Ovary (tissue), 3 donors: ENCODE data around the gene CCBE1.

Experiments used
- POLR2A ChIP-seq: fragments of 450-650 bp; IDR thresholded peaks from one replicate; pipeline ENCODE4 v1.6.1; 2017; ENCODE audit warnings: antibody characterized with exemption, mild to moderate bottlenecking, moderate library complexity
- TF ChIP-seq, protein P1 (sequence below), 3 donors: fragments of 450-650 bp in 2 of 3; fragments of 200-600 bp in 1 of 3; IDR thresholded peaks; one replicate each; pipeline versions ENCODE4 v1.5.1 to v1.8.0; 2016 to 2022; ENCODE audit warnings: antibody characterized with exemption in 3 of 3, mild to moderate bottlenecking in 1 of 3
- donor health status: DM: no; HTN: no; CAD: no.

DNA sequence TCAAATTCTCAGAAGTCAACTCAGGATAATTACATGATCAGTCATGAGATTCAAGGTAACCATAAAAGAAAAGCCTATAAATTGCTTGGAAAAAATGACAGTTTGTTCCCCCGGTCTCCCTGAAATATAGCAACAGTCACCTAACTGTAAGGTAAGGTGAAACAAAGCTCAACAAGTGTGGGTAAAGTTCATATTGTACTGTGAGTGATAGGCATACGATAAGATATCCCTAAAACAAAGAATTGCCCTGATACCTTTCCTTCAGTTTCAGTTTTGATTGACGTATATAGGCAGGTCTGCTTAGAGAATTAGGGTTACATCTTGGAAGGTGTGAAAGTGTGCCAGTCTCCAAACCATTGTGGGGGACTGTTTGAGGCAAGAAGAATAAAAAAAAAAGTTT lies 4.0 kb upstream of the CCBE1 start:
- TF ChIP-seq, protein P1, sequence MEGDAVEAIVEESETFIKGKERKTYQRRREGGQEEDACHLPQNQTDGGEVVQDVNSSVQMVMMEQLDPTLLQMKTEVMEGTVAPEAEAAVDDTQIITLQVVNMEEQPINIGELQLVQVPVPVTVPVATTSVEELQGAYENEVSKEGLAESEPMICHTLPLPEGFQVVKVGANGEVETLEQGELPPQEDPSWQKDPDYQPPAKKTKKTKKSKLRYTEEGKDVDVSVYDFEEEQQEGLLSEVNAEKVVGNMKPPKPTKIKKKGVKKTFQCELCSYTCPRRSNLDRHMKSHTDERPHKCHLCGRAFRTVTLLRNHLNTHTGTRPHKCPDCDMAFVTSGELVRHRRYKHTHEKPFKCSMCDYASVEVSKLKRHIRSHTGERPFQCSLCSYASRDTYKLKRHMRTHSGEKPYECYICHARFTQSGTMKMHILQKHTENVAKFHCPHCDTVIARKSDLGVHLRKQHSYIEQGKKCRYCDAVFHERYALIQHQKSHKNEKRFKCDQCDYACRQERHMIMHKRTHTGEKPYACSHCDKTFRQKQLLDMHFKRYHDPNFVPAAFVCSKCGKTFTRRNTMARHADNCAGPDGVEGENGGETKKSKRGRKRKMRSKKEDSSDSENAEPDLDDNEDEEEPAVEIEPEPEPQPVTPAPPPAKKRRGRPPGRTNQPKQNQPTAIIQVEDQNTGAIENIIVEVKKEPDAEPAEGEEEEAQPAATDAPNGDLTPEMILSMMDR (IDR thresholded peaks at IDR 0.05): no peak
- TF ChIP-seq POLR2A: no peak
